HG03103 (cell line): ENCODE results near the gene GASK1A.

Source experiments
- ATAC-seq: cut with Tn5 transposase; IDR thresholded peaks from one replicate; pipeline ENCODE4 v1.9.1; 2021; ENCODE audit warnings: low read depth; ENCODE audit not compliant: unreplicated experiment

Gene GASK1A

GRCh38 chr3:42982645-42983412 is 3.7 kb downstream of the GASK1A start:
- no peak for ATAC-seq

DNA sequence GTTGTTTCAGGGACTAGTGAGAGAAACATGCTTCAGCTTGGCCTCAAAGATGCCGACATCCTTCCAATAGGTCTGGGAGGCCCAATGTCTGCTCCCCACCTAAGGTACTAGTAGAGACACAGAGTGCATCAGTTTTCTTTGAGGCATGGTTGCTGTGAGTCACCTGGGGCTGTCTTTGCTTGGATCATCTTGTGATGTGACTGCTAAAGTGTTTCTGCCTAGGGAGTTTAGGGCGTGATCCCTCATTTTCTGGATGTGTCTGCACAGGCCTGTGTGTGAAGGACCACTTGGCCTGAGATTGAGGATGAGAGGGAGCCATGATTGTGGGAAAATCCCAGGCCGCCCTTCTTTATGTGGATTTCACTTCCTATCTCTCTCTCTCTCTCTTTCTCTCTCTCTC is 4.8 kb downstream of the GASK1A start:
- ATAC-seq, result no peak

- no peak for ATAC-seq
Observed at GRCh38 chr3:42984701-42985100, 5.6 kb downstream of the GASK1A start.

GRCh38 chr3:42988097-42988496 is 9.0 kb downstream of the GASK1A start:
- no peak for ATAC-seq

DNA sequence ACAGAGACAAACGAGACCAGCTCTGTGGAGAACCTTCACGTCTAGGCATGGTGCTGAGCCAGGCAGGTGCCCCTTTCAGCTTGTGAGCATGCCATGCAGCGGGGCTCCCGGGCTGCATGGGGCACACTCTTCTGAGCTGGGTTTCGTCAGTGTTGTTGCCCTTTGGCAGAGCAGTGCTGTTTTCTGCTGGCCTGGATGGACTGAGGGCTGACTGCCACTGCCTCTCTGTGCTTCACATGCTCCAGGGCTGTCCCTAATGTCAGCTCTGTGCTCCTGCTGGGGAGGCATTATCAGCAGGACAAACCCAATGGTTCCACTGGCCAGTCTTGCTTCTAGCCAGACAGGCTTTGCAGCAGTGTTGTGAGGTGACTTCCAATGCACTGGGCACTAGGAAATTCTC is 9.5 kb downstream of the GASK1A start:
- ATAC-seq, result no peak

- ATAC-seq, result no peak
Observed at GRCh38 chr3:42991341-42992315, 12.5 kb downstream of the GASK1A start.

- ATAC-seq, result no peak
Observed at GRCh38 chr3:42994595-42994994, 15.5 kb downstream of the GASK1A start.

DNA sequence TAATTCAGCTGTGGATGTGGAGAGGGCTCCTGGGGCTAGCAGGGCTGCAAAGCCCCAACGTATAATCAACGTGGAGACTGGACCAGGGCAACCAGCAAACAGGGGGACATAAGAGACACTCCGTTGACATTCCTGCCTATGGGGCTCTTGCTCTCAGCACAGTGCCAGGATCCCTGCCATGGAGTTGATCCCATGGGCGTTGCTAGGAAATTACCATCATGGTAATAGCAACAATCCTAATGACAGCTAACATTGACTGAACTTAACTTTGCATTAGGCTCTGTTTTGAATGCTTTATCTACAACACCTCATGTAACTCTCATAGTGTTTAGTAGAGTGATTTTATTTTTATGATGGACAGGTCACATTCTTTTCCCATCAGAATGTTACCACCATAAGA is 16.9 kb downstream of the GASK1A start:
- no peak for ATAC-seq

GRCh38 chr3:42996633-42997075 is 17.5 kb downstream of the GASK1A start:
- no peak for ATAC-seq

DNA sequence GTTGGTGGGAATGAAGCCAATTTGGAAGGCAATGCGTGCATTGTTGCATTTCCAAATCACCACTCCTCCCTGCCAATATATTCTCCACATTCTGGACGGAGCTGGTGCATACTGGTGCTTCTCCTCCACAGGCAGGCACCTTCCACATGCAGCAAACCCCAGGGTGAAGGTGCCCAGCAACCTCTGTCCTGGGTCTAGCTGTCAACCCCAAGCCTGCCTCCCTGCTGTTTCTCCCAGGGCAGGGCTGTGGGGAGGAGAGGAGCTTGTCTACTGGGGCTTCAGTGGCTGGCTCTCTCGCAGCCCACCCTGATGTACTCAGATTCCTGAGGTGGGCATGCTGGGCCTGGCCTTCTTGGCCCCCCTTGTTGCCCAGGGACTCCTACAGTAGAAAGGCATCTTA is 20.1 kb downstream of the GASK1A start:
- no peak for ATAC-seq

- no peak for ATAC-seq
Observed at GRCh38 chr3:42999632-43000031, 20.5 kb downstream of the GASK1A start.

GRCh38 chr3:43000387-43000786 is 21.3 kb downstream of the GASK1A start:
- ATAC-seq, result no peak

- no peak for ATAC-seq
Observed at GRCh38 chr3:43001094-43001553, 22.0 kb downstream of the GASK1A start.

DNA sequence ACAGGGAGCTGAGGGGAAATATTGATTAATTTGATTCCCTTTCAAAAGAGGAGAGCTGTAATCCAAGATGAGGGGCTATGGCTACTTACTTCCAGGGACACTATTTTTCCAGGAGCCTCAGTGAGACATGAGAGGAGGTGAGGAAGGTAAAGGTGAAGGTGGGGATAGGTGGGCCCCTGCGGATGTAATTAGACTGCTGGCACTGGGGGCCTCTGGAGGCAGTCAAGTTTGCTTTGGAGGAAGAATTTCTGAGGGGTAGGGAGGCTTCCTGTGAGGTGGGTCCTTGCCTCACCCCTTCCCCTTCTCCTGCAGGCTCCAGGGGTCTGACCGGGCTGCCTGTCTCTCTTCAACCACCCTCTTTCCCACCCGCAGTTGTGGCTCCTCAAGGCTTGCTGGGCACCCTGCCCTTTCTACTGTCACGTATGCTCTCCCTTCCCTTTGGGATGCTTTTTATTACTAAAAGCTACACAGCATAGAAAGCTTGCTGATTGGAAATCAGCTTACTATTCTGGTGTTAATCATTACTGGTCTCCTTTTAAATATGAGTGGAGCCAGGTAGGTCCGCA is 22.5 kb downstream of the GASK1A start:
- ATAC-seq, result no peak

GRCh38 chr3:43004282-43004681 is 25.2 kb downstream of the GASK1A start:
- no peak for ATAC-seq

DNA sequence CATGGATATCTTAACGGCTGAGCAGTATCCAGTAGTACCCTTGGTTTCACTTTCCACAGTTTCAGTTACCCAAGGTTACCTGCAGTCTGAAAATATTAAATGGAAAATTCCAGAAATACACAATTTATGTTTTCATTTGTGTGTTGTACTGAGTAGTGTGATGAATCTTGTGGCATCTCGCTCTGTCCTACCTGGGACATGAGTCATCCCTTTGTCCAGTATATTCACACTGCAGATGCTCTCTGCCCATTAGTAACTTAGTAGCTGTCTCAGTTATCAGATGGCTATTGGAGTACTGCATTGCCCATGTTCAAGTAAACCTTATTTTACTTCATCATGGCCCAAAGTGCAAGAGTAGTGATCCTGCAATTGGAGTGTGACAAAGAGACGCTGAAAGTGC is 26.1 kb downstream of the GASK1A start:
- no peak for ATAC-seq

DNA sequence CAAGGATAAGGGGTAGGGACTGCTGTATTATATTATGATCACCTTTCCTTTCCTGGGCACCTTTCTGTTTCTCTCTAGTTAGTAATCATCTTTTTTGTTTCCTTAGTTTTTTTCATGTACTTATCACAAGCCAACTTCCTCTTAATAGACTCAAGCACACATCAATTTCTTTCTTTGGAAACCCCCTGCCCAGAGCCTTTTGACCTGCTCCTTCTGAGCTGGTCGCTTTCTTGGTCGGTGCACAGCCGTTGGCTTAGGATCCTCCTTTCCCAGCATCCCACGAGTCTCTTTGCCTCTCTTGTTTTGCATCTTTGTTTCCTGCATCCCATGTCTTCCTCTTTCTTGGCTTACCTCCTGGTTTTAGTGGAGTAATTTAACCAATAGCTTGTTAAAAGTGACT is 26.9 kb downstream of the GASK1A start:
- no peak for ATAC-seq

DNA sequence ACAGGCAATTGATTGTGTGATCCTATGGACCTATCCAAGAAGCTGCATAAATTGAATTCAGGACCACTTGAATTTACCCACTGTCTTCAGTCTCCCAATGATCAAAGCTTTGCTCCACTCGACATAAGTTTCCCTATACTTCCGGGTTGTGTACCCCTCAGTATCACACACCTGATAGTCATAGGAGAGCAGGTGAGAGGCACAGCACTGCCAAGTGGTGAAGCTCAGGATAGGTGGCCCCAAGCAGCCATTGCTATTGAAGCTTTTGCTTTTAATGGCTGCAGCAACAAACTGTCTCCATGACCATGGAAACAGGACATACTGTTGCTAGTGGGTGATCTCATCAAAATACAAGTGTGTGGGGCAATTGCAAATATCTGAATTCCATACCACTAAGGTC is 27.7 kb downstream of the GASK1A start:
- no peak for ATAC-seq

DNA sequence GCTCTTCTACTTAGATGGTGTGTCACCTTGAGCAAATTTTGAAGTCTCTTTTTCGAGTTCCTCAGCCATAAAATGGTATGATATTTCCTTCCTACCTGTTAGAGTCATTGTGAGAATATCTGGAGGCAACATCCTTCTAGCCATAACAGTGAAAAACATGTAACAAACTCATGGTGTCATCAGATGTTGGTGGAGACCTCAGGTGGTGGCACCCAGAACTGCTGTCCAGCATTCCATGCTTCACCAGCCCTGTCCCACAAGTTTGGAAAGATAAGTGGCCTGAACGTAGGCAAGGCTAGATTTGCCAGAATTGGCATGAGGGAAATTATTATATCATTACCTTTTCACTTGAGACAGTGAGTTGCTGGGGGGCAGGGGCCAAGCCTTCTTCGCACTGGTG is 30.4 kb downstream of the GASK1A start:
- no peak for ATAC-seq

GRCh38 chr3:43010638-43011037 is 31.5 kb downstream of the GASK1A start:
- no peak for ATAC-seq

DNA sequence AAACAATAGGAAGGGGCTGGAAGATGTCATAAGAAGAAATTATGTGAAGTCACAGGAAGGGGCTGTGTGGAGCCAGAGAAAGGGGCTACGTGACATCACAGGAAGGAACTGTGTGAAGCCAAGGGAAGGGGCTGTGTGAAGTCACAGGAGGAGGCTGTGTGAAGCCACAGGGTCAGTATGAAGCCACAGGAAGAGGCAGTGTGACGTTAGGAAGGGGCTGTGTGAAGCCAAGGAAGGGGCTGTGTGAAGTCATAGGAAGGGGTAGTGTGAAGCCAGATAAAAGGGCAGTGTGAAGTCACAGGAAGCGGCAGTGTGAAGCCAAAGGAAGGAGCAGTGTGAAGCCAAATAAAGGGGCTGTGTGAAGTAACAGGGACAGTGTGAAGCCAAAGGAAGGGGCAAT is 32.5 kb downstream of the GASK1A start:
- ATAC-seq, result no peak
